Epidermal melanocyte (primary cell): Measurements from ENCODE around the gene TMEM91.
A peak's percentile ranks its signal among the peaks of the same experiment; 100 is the strongest.
"Not testable (repeated sequence)": the region's sequence is repeated elsewhere in the genome, so short reads cannot be mapped to it uniquely, and the experiment has no call there.

Source experiments
- DNase-seq: peaks from one replicate; pipeline ENCODE4 v3.0.0; 2011; ENCODE audit warnings: low spot score; ENCODE audit not compliant: insufficient read length

TMEM91 gene

DNA sequence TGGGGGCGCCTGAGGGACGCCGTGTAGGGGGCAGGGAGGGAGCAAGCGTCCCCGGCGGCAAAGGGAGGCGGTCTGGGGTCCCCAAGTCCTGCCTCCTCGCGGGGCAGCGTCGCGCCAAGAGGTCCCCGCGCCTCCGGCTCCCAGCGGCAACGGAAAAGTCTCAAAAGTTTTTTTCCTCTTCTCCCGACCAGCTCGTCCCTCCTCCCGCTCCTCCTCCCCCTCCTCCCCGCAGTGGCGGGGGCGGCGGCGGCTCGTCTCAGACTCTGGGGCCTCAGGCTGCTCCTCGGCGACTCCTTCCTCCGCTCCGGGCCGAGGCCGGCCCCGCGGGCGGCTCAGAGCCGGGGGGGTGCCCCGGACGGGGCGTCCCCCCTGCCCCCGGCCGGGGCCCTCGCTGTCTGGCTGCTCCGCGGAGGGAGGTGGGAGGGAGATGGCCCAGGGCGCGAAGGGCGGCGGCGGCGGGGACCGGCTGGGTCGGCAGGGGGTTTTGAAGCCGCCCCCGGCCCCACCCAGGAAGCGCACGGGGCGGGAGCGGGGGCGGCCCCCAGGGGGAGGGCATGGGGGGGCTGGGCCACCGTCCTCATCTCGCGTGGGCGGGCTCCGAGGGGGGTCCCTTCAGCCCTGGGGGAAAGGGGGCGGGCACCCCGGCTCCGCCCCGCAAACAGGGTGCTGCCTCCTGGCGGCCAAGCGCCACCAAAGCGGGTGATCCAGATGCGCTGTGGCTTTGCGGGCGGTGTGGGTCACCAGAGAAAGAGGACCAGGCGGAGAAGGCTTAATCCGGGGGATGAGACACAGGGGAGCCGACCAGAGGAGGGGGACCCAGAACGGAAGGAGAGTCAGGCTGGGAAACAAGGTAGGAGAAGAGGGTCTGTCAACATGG, 22.6 kb upstream of the TMEM91 start, which contains the start of gene TGFB1:
TGFB1 (minus strand) TSS at position 457 of the 877 bp plus-strand sequence. CDS start 878 bp downstream, outside the sequence.
- peak; percentile 98 for DNase-seq

DNA sequence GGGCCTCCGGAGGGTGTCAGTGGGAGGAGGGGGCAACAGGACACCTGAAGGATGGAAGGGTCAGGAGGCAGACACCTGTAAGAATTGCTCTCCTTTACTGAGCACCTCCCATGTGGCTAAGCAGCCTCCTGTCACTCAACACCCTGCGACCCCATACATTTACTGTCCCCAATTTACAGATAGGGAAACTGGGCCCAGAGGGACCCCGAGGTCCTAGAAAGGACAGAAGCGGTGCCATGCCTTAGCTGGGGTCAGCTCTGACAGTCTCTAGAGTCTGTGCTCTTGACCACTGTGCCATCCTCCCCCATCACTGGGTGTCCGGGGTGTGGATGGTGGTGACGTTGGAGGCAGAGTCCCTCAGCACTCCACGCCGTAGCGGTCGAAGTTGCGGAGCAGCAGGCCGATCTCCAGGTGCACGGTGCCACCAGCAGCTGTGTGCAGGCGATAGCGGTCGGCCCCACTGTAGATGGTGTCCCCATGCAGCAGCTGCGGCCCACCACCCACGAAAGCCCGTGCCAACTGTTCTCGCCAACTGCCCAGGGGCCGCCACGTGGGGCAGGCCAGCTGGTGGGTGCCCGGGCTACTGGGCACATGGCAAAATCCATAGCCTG, 21.9 kb upstream of the TMEM91 start:
- DNase-seq = no peak

DNA sequence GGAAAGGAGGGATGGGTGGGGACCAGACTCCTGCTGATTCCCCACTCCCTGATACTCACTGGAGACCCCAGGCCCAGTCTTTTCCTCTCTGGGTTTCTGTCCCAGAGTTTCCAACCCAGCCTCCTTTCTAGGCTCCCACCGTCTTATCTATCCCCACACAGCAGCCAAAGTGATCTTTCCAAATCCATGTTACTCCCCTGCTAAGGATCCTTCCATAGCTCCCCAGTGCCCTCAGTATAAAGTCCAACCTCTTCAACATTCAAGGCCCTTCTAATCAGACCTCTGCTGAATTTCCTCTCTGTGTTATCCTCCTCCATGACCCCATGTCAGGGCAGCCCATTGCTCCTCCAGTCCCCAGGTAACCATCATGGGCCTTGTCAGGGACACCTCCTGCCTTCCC, 21.3 kb upstream of the TMEM91 start:
- DNase-seq = no peak

DNA sequence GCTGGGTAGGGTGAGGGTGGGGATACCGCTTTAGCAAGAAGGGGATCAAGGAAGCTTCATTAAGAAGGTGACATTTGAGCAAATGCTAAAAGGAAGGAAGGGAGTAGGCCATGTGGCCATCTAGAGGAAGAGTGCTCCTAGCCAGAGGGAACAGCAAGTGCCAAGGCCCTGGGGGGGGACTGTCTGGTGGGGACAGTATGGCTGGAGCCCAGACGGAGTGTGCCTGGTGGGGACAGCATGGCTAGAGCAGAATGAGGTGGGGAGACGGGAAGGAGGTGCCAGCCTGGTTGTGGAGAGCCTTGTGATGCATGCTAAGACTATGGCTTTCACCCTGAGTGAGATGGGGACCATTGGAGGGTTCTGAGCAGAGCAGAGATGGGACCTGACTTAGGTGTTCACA, 20.5 kb upstream of the TMEM91 start:
- no peak for DNase-seq

DNA sequence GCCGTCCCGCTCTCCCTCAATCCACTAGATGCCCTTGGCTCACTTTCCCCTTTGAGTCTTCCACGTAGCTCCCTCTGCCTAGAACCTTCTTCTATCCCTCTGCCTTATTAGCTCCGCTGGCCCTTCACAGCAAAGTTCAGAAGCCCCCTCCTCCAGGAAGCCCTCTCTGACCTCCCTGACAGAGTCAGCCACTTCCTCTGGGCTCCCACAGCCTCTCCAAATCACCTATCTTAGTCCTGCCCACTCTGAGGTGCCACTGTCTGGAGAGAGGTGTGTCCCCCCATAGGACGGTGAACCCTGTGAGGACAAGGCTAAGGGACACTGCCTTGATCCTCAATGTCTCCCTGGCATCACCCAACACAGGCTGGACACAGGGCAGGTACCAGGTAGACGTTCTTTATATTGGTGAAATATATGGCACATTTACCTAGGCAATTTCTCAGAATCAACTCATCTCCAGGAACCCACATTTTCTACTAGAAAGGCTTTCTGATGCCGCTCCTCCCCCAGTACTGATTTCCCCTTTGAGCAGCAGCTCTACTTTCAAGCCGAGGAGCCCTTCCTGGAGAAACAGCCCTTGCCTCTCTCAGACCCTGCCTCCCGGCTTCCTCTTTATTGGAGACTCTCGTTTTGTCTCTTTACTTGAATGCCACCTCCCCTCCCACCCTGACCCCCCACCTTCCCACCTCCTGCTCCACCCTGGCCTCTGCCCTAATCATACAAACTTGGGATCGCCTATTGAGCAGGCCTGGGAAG, 19.2 kb upstream of the TMEM91 start:
- DNase-seq = no peak

DNA sequence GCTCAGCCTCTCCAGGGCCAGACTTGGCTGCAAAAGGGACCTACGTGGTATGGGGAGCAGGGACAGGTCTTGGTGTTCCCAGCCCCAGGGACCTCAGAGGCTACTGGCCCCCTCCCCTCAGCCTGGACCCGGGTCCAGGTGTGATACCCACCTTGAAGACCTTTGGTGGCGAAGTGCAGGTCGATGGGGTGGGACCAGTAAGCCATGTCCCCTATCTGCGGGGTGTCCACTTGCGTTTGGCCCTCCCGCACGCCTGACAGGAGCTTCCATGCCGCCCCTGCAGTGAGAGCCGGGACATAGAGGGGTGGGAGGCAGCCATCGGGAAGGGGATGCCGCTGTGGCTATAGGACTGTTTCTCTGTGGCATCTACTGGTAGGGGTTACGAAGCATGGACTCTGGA, 18.6 kb upstream of the TMEM91 start:
- DNase-seq = no peak

DNA sequence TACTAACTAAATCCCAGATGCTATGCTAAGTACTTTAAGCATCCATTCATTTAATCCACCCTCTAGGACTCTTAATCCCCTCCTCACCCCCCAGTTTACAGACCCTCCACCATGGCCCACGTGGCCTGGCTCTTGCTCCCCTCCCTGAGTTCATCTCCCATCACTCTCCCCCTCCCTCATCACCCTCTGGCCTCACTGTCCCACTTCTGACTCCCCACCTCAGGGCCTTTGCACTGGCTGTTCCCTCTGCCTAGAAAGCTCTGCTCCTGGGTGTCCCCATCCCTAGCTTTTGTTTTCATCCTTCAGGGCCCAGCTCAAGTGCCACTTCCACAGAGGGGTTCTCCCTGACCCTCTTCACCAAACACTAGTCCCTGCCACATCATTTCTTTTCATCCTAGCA, 16.6 kb upstream of the TMEM91 start:
- no peak for DNase-seq

DNA sequence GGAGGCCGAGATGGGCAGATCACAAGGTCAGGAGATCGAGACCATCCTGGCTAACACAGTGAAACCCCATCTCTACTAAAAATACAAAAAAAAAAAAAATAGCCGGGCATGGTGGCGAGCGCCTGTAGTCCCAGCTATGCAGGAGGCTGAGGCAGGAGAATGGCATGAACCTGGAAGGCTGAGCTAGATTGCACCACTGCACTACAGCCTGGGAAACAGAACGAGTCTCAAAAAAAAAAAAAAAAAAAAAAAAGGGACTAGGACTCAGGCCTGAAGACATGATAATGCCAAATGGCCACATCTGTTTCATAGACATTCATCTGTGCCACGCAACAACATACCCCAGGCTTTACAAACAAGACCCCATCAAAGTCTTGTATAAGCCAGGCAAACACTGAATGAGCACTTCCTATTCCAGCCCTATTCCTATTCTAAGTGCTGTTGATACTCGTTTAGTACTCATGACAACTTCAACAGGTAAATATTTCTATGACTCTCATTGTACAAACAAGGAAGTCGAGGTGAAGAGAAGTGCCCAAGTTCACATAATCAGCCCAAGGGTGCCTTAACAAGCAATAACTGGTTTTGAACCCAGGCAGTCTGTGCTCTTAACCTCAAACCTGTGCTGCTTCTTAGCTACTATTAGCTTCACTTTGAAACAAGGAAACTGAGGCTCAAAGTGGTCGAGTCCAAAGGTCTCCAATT, 14.0 kb upstream of the TMEM91 start:
- no peak for DNase-seq

DNA sequence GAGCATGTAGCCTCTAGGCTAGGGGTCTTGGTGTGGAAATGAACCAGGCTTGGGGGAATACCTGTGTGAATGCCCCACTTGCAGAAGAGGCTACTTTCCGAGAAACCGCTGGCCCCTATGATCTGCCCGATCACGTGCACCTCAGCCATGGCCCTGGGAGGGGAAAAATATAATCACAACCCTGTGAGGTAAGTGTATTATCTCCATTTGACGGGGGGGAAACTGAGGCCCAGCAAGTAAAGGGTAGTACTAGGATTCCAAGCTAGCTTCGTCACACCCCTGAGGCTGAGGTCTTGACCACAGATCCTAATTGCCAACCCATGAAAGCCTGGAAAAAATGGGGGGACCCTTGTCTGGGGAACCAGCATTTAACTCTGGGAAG, 13.0 kb upstream of the TMEM91 start:
- DNase-seq = no peak

DNA sequence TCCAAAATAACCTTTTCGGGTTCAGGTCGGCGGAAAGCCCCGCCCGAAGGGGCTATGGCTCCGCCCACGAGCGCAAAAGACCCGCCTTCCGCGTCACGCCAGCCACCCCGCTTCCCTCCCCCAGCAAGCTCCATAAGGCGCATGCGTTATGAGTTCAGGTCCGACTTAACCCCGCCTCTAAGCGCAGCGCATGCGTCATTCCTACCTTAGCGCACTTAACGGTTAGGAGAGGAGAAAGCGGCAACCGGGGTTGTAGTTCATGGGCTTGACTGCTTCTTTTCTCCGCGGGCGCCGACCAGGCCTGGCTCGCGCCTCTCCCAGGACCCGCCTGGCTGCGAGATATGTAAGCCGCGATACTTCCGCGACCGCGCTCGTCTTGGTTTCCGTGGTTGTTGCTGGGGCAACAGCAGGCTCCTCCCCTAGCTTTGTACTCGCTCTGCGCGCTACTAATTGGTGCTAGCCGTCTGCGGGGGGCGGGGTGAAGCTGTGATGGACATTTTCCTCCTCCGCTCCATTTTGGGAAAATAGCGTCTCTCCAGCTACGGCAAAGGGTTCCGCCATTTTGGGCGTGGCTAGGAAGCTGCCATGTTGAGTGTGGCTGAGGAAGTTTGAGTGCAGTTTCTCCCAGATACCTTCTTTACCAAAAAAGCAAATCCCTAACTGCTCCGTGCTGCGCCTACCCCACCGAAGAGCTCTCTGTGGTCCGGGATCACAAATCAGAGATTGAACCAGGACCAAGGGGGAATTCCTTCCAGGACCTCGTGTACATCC, 12.4 kb upstream of the TMEM91 start, which contains the start of gene B9D2:
B9D2 (minus strand) TSS at position 397 of the 771 bp plus-strand sequence. CDS start 630 bp downstream, outside the sequence.
- DNase-seq = peak; percentile 97

DNA sequence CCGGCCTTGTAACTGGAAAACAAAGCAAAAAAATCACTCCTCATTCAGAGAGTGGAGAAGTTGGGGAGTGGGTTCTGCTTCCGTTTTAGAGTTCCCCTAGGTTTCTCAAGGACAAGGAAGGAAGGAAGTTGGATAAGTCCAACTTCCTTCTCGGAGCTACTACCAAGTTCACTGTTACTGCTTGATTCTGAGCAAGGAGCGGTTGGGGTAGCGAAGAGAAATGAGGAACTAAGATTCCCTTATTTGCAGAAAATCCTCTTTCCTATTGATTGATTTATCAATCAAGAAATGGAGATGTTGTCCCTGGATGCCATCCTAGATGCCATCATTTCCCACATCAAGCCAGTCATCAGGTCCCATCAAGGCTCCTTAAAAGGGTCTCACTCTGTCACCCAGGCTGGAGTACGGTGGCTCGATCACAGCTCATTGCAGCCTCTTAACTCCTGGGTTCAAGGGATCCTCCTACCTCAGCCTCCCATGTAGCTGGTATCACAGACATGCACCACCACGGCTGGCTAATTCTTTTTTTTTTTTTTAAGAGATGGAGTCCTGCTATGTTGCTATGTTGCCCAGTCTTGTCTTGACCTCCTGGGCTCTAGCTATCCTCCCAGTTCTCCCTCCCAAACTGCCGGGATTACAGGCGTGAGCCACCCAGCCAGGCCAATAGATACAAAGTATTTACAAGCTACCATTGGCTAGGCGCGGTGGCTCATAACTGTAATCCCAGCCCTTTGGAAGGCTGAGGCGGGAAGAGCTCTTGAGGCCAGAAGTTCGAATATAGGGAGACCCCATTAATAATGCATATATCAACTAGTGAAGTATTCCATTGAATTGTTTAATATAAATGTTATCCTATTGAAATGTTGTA, 11.6 kb upstream of the TMEM91 start:
- DNase-seq = no peak

DNA sequence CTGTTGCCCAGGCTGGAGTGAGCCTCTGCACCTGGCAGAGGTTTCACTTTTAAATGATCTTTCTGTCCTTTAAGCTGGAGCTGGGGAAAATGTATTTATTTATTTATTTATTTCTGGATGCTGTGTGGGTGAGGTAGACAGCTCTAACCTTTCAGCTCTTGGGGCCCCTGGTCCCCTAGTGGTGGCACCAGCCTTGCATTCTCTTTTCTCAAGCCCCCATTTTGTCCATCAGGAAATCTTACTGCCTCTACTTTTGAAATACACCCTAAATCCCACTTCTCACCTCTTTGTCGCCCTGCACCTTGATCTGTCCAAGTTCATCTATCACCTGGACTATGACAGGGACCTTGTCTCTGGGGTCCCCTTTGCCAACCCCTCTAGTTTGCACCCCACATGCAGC, 10.2 kb upstream of the TMEM91 start:
- no peak for DNase-seq

DNA sequence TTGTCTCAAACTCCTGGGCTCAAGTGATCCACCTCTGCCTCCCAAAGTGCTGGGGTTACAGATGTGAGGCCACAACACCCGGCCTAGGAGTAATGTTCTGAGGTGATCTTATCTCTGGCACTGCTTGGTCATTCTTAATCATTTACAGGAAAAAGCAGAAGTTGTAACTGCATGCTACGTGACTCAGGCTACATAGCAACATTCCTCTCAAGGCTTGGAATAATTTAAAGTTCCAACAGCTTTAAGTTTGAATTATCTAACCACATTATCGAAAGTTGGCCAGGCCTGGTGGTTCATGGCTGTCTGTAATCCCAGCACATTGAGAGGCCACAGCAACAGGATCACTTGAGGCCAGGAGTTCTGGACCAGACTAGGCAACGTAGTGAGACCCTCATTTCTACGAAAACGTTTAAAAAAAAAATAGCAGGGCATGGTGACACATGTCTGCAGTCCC, 8.5 kb upstream of the TMEM91 start:
- DNase-seq = no peak

DNA sequence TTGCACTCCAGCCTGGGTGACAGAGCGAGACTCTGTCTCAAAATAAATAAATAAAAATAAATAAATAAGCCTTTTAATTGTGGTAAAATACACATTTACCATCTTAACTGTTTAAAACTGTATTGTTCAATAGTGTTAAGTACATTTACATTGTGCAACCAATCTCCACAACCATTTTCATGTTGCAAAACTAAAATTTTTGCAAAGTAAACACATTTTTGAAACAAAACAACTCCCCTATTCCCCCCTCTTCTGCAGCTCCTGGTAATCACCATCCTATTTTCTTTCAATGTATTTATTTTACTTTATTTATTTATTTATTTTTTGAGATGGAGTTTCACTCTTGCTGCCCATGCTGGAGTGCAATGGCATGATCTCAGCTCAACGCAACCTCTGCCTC, 6.6 kb upstream of the TMEM91 start:
- no peak for DNase-seq

DNA sequence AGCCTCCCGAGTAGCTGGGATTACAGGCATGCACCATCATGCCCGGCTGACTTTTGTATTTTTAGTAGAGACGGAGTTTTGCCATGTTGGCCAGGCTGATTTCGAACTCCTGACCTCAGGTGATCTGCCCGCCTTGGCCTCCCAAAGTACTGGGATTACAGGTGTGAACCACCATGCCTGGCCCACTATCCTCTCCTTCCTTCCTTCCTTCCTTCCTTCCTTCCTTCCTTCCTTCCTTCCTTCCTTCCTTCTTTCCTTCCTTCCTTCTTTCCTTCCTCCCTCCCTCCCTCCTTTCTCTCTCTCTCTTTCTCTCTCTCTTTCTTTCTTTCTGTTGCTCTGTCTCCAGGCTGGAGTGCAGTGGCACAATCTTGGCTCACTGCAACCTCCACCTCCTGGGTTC, 5.2 kb upstream of the TMEM91 start:
- DNase-seq = not testable (repeated sequence)

DNA sequence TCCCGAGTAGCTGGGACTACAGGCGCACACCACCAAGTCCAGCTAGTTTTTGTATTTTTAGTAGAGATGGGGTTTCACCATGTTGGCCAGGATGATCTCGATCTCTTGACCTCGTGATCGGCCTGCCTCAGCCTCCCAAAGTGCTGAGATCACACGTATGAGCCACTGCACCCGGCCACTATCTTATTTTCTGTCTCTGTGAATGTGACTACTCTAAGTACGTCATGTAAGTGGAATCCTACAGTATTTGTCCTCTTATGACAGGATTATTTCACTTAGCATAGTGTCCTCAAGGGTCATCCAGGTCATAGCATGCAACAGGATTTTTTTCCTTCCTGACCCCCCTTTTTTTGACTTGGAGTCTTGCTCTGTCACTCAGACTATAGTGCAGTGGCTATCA, 4.8 kb upstream of the TMEM91 start:
- DNase-seq = no peak

DNA sequence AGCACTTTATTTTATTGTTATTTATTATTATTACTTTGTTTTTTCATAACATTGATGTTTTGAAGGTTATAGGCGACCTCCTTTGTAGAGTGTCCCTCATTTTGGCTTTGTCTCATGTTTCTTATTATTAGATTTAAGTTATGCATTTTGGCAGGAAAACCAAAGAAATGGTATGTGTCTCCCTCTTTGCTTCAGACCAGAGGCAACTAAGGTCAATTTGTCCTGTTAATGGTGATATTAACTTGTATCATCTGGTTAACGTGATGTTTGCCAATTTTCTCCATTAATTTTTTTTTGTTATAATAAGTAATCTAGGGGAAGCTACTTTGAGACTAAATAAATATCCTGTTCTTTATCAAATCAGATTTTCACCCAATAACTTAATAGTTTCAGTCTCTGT, 3.8 kb upstream of the TMEM91 start:
- no peak for DNase-seq

DNA sequence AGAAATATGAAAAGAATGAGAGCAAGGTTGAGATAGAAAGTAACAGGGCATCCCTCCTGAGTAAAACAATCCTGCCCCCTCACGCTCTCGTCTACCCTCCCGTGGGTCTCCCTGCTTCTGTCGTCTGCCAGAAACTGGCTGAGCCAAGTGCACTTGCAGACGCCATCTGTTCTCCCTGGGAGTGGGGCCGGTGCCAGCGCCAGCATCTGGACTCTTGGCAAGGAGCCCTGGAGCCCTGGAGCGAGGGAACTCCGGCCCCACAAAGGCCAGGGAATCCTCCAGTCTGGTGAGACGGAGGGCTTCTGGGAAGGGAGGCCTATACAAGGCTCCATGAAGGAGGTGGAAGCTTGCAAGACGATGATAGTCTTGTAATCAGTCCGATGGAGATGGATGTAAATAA, 2.3 kb upstream of the TMEM91 start:
- peak; percentile 94 for DNase-seq

DNA sequence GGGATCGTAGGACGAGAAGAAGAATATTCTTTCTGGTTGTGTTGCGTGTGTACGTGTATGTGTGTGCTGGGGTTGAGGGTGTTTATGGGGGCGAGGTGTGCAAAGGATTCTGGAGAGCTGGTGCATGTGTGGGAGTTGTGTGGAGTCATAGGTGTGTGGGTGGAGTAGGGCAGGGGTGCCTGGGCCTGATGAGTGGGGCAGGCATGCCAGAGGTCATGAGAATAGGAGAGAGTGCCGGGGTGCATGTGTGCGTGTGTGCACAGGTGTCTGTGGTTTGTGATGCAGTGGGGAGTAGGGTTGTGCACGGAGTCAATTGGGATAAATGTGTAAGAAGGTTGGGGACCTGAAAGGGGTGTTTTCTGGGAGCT, 649 bp downstream of the TMEM91 start:
- no peak for DNase-seq
